ENCODE data around the gene PINLYP. TPM values are rescaled to one million over a fixed set of nuclear protein-coding genes. Genes with fewer than 3 reads are reported as not detected.
"Not testable (repeated sequence)": the region's sequence is repeated elsewhere in the genome, so short reads cannot be mapped to it uniquely, and the experiment has no call there.

PINLYP gene
- total RNA-seq, 1 donor from 2014 or later, result 11.8 TPM

- DNase-seq (ENCODE audit: low spot score), result no peak
Measured at GRCh38 chr19:43581467-43581866, 5.9 kb downstream of the PINLYP start.

GRCh38 chr19:43582495-43582894, 6.9 kb downstream of the PINLYP start:
- no peak for DNase-seq (ENCODE audit: low spot score)

- DNase-seq (ENCODE audit: low spot score), result no peak
Measured at GRCh38 chr19:43584484-43584883, 8.9 kb downstream of the PINLYP start.

GRCh38 chr19:43586346-43586745, 10.7 kb downstream of the PINLYP start:
- DNase-seq (ENCODE audit: low spot score), result no peak

GRCh38 chr19:43587029-43587428, 11.4 kb downstream of the PINLYP start:
- not testable (repeated sequence) for DNase-seq (ENCODE audit: low spot score)

- DNase-seq (ENCODE audit: low spot score), result no peak
Measured at GRCh38 chr19:43589277-43589676, 13.7 kb downstream of the PINLYP start.

GRCh38 chr19:43589678-43590077, 14.1 kb downstream of the PINLYP start:
- no peak for DNase-seq (ENCODE audit: low spot score)

- no peak for DNase-seq (ENCODE audit: low spot score)
Measured at GRCh38 chr19:43591904-43592772, 16.5 kb downstream of the PINLYP start.

GRCh38 chr19:43592800-43593350, 17.3 kb downstream of the PINLYP start:
- DNase-seq (ENCODE audit: low spot score), result no peak

GRCh38 chr19:43594081-43594697, 18.6 kb downstream of the PINLYP start:
- DNase-seq (ENCODE audit: low spot score), result no peak

GRCh38 chr19:43594710-43595604, 19.4 kb downstream of the PINLYP start:
- peak; percentile 62 for DNase-seq (ENCODE audit: low spot score)

GRCh38 chr19:43595605-43595998, 20.0 kb downstream of the PINLYP start:
- no peak for DNase-seq (ENCODE audit: low spot score)

GRCh38 chr19:43595999-43596841, 20.6 kb downstream of the PINLYP start, which contains the start of the genes IRGQ and ZNF576:
Gene IRGQ (minus strand): TSS chr19:43596134. CDS start chr19:43595338, 796 bp downstream.
Gene ZNF576 (plus strand): TSS chr19:43596595. CDS start chr19:43597109, 514 bp downstream.
- peak; percentile 100 for DNase-seq (ENCODE audit: low spot score)

GRCh38 chr19:43596842-43597461, 21.4 kb downstream of the PINLYP start:
- DNase-seq (ENCODE audit: low spot score), result no peak

- DNase-seq (ENCODE audit: low spot score), result no peak
Measured at GRCh38 chr19:43597876-43598275, 22.3 kb downstream of the PINLYP start.

- no peak for DNase-seq (ENCODE audit: low spot score)
Measured at GRCh38 chr19:43598445-43599240, 23.0 kb downstream of the PINLYP start.

- DNase-seq (ENCODE audit: low spot score), result no peak
Measured at GRCh38 chr19:43599635-43600295, 24.2 kb downstream of the PINLYP start.

- DNase-seq (ENCODE audit: low spot score), result not testable (repeated sequence)
Measured at GRCh38 chr19:43600326-43600725, 24.7 kb downstream of the PINLYP start.
